ENCODE results near the gene CYP27A1.

CYP27A1 gene

DNA sequence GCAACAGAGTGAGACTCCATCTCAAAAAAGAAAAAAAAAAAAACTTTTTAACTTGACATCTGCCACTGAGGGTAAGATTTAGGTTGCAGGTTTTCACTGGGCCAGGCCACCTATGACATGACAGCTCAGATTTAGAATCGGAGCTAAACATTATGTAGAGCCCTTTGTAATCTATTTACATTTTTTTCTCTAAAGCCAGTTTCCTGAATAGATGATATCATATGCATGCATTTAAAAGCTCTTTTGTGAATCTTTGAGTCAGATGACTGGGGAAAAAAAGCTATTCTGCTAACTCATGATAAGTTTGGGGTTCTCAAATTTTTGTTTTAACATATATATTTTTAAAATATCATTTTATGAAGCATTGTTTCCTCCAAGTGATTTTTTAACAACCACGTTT lies 28.3 kb downstream of the CYP27A1 start:
- Histone ChIP-seq H3K4me3 (ENCODE audit: low read depth, low read length) (no peak overlapping the region), H3K27ac (no peak overlapping the region), H3K9me3 (ENCODE audit: severe bottlenecking) (no peaks in the 10 kb centered on the region), H3K36me3 (no peaks in the 10 kb centered on the region), H3K27me3 (ENCODE audit: insufficient read depth, low read depth, severe bottlenecking) (no peaks in the 10 kb centered on the region)
- DNase-seq: no peak
- TF ChIP-seq, protein P1, sequence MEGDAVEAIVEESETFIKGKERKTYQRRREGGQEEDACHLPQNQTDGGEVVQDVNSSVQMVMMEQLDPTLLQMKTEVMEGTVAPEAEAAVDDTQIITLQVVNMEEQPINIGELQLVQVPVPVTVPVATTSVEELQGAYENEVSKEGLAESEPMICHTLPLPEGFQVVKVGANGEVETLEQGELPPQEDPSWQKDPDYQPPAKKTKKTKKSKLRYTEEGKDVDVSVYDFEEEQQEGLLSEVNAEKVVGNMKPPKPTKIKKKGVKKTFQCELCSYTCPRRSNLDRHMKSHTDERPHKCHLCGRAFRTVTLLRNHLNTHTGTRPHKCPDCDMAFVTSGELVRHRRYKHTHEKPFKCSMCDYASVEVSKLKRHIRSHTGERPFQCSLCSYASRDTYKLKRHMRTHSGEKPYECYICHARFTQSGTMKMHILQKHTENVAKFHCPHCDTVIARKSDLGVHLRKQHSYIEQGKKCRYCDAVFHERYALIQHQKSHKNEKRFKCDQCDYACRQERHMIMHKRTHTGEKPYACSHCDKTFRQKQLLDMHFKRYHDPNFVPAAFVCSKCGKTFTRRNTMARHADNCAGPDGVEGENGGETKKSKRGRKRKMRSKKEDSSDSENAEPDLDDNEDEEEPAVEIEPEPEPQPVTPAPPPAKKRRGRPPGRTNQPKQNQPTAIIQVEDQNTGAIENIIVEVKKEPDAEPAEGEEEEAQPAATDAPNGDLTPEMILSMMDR (IDR thresholded peaks at IDR 0.05; ENCODE audit: low read depth, low read length): no peak

DNA sequence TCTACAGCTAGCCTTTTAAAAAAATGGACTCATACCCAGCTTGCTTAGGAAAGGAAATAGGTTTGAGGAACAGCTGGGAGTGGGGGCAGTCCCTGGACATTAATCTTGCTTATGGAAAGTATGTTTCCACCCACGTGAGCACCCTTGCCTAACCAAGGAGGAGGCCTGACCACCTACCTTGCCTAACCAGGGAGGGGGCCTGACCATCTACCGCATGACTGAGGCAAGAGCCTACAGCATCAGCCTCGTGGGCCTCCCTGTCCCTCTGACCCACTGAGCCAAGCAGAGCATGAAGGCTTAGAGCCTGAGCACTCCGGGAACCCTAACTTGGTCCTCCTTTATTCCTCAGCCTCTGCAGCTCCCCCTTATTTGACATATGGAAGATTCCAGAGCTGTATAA lies 29.4 kb downstream of the CYP27A1 start:
- TF ChIP-seq, protein P1 (IDR thresholded peaks at IDR 0.05; ENCODE audit: low read depth, low read length): no peak
- no peak overlapping the region for H3K4me3 ChIP-seq (ENCODE audit: low read depth, low read length)
- no peaks in the 10 kb centered on the region for H3K9me3 ChIP-seq (ENCODE audit: severe bottlenecking)
- no peak for DNase-seq
- H3K36me3 ChIP-seq: no peaks in the 10 kb centered on the region
- H3K27me3 ChIP-seq (ENCODE audit: insufficient read depth, low read depth, severe bottlenecking): no peaks in the 10 kb centered on the region
- H3K27ac ChIP-seq: no peak overlapping the region

DNA sequence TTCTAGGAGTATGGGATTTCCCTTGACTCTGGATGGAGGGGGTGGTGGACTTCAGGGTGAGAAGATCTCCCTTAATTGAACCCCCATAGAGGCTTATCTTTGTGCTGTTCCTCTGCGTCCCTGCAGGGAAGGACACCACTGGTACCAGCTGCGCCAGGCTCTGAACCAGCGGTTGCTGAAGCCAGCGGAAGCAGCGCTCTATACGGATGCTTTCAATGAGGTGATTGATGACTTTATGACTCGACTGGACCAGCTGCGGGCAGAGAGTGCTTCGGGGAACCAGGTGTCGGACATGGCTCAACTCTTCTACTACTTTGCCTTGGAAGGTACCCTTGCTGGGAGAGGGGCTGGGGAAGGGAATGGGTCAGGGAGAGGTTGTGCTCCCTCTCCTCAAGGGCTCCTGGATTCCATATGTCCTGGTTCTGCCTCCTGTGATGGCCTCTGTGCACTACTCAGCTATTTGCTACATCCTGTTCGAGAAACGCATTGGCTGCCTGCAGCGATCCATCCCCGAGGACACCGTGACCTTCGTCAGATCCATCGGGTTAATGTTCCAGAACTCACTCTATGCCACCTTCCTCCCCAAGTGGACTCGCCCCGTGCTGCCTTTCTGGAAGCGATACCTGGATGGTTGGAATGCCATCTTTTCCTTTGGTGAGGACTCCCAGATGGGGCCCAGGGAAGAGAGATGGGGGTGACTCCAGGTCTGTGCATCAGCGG lies 30.3 kb downstream of the CYP27A1 start:
- TF ChIP-seq, protein P1 (IDR thresholded peaks at IDR 0.05; ENCODE audit: low read depth, low read length): no peak
- H3K27ac ChIP-seq: no peak overlapping the region
- no peak for DNase-seq
- no peaks in the 10 kb centered on the region for H3K9me3 ChIP-seq (ENCODE audit: severe bottlenecking)
- no peaks in the 10 kb centered on the region for H3K36me3 ChIP-seq
- H3K27me3 ChIP-seq (ENCODE audit: insufficient read depth, low read depth, severe bottlenecking): no peaks in the 10 kb centered on the region
- no peak overlapping the region for H3K4me3 ChIP-seq (ENCODE audit: low read depth, low read length)

DNA sequence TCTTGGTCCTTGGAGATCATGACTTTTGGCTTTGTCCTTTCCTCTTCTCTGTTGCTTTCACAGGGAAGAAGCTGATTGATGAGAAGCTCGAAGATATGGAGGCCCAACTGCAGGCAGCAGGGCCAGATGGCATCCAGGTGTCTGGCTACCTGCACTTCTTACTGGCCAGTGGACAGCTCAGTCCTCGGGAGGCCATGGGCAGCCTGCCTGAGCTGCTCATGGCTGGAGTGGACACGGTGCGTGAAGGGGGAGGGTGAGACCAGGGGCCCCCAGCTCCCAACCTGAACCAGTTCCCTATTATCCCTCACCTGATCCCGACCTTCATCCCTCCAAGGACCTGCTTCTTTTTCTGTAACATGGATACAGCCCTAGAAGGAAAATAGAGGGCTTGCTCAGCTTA lies 30.9 kb downstream of the CYP27A1 start:
- no peak for DNase-seq
- no peak overlapping the region for H3K27ac ChIP-seq
- TF ChIP-seq, protein P1 (IDR thresholded peaks at IDR 0.05; ENCODE audit: low read depth, low read length): no peak
- H3K27me3 ChIP-seq (ENCODE audit: insufficient read depth, low read depth, severe bottlenecking): no peaks in the 10 kb centered on the region
- no peak overlapping the region for H3K4me3 ChIP-seq (ENCODE audit: low read depth, low read length)
- H3K9me3 ChIP-seq (ENCODE audit: severe bottlenecking): no peaks in the 10 kb centered on the region
- H3K36me3 ChIP-seq: no peaks in the 10 kb centered on the region

DNA sequence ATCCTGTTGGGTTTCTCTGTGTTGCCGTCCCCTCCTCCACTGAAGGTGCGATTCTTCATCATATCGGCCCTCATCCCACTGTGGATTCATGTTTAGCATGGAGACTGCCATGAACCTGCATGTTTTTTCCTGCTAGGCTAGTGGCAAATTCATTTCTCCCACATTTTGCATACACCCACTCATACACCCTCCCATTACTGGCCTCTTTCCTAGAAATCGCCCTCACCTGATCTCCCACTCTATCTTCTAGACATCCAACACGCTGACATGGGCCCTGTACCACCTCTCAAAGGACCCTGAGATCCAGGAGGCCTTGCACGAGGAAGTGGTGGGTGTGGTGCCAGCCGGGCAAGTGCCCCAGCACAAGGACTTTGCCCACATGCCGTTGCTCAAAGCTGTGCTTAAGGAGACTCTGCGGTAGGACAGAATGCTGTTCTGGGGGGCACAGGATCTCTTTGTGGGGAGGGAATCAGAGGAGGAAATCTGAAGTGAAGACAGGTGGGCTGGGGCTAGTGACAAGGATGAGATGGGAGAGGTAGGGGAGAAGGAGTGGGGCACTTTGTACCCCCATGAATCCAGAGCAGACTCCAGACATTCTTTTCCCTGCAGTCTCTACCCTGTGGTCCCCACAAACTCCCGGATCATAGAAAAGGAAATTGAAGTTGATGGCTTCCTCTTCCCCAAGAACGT lies 32.0 kb downstream of the CYP27A1 start:
- TF ChIP-seq, protein P1 (IDR thresholded peaks at IDR 0.05; ENCODE audit: low read depth, low read length): no peak
- Histone ChIP-seq H3K9me3 (ENCODE audit: severe bottlenecking) (no peaks in the 10 kb centered on the region), H3K4me3 (ENCODE audit: low read depth, low read length) (no peak overlapping the region), H3K27ac (no peak overlapping the region), H3K27me3 (ENCODE audit: insufficient read depth, low read depth, severe bottlenecking) (no peaks in the 10 kb centered on the region), H3K36me3 (no peaks in the 10 kb centered on the region)
- no peak for DNase-seq
